Stimulated activated naive CD8-positive, alpha-beta T cell treated with anti-CD3 and anti-CD28 coated beads, Interleukin-15, Interleukin-2, amounts not matched to agents 100 ng/mL and 50 ng/mL, for 24 hours (primary cell): ENCODE results near the gene LONP2.
"Not testable (repeated sequence)": the region's sequence is repeated elsewhere in the genome, so short reads cannot be mapped to it uniquely, and the experiment has no call there.

Experiments
- H3K27ac Mint-ChIP-seq: one replicate; pipeline ENCODE4 v1.8.0; 2021; ENCODE audit warnings: mild to moderate bottlenecking, mixed read lengths
- H3K27me3 Mint-ChIP-seq: one replicate; pipeline ENCODE4 v1.8.0; 2021; ENCODE audit warnings: mixed read lengths
- H3K36me3 Mint-ChIP-seq: one replicate; pipeline ENCODE4 v1.8.0; 2021; ENCODE audit warnings: low read depth, mixed read lengths
- H3K4me1 Mint-ChIP-seq: one replicate; pipeline ENCODE4 v1.8.0; 2021; ENCODE audit warnings: low read depth, mixed read lengths
- H3K4me3 Mint-ChIP-seq: one replicate; pipeline ENCODE4 v1.8.0; 2021; ENCODE audit warnings: mild to moderate bottlenecking, mixed read lengths
- H3K9me3 Mint-ChIP-seq: one replicate; pipeline ENCODE4 v1.8.0; 2021; ENCODE audit warnings: mixed read lengths

Gene LONP2

DNA sequence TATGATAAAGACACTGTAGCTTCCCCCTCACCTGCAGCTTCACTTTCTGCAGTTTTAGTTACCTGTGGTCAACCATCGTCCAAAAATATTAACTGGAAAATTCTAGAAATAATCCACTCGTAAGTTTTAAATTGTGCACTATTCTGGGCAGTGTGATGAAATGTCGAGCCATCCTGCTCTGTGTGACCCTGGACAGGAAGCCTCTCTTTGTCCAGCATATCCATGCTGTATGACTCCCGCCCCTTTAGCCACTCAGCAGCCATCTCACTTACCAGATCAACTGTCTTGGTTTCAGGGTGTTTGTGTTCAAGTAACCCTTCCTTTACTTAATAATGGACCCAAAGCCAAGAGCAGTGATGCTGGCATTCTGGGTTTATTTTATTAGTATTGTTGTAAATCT, 85.0 kb downstream of the LONP2 start:
- H3K27me3 Mint-ChIP-seq = no peaks in the 10 kb centered on the region
- no peak overlapping the region for H3K27ac Mint-ChIP-seq

DNA sequence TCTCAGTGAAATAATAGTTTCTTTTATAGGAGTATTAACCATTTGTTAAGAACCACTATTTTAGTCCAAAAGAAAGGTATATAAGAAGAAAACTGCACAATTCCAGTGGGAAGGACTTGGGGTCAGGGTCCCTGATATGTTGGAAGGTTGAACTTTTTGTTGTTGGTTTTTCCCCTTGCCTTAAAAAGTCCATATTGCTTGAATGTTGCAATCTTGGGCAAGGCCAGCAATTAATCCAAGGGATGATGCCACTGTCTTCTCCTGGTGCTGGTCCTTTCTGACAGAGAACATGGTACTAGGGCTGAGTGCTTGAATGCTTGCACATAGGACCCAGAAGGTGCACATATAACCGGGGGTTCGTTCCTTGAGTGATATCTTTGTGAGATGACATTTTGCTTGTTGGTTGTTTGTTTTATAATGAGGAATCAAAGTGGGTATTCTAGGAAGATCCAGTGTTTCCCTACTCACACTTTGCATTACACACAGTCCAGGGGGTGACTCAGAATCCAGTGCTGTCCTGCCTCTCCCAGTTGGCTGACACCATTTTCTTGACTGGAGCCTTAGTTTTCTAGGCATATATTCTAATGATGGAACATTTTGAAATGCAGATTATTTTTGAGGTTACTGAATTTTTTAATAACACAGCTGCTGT, 86.2 kb downstream of the LONP2 start:
- H3K36me3 Mint-ChIP-seq = peaks cover 30% of the 10 kb centered on the region
- H3K27ac Mint-ChIP-seq = no peak overlapping the region
- no peaks in the 10 kb centered on the region for H3K9me3 Mint-ChIP-seq
- H3K4me3 Mint-ChIP-seq = no peak overlapping the region
- H3K27me3 Mint-ChIP-seq = no peaks in the 10 kb centered on the region
- peaks cover 9% of the 10 kb centered on the region for H3K4me1 Mint-ChIP-seq

More for the DNA sequence above, 85.0 kb downstream of the LONP2 start:
- Mint-ChIP-seq H3K4me3 (no peak overlapping the region), H3K9me3 (no peaks in the 10 kb centered on the region), H3K36me3 (peaks cover 30% of the 10 kb centered on the region), H3K4me1 (peaks cover 9% of the 10 kb centered on the region)

DNA sequence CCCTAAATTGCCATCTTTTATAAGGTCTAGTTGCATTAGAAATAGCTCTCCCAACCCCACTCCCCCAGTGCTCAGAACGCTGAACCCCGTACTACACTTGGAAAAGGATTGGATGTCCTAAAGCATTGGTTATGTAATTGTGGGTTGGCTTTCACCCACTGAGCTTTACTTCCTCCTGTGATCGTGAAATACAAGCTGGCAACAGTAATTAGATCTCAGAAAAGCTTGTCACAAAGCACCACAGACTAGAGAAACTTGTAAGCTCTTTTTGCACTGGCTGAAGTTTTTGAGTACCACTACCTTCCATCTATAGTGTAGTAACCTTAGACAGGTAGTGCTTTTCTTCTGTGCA, 86.7 kb downstream of the LONP2 start:
- Mint-ChIP-seq H3K4me1 (peaks cover 9% of the 10 kb centered on the region), H3K4me3 (no peak overlapping the region), H3K9me3 (no peaks in the 10 kb centered on the region), H3K27ac (no peak overlapping the region), H3K27me3 (no peaks in the 10 kb centered on the region), H3K36me3 (peaks cover 32% of the 10 kb centered on the region)

DNA sequence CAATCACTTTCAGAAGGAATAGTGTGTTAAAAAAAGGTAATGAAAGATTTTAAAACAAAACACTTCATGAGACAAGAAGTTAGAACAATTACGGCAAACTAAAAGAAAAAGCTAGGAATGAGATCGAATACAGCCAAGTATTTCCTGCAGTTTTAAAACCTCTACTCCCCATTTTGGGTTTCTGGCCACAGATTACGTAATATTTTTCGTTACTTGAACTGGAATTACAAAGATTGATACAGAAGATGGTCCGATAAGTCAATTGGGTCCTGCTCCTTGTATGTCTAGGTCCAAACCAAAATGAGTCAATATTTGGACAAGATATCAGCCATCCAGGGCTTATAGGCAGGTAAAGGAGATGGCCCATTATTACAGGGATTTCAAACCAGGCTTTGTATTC, 88.9 kb downstream of the LONP2 start:
- Mint-ChIP-seq H3K4me3 (no peak overlapping the region), H3K36me3 (peaks cover 40% of the 10 kb centered on the region), H3K27me3 (no peaks in the 10 kb centered on the region), H3K4me1 (peaks cover 6% of the 10 kb centered on the region), H3K27ac (no peak overlapping the region), H3K9me3 (no peaks in the 10 kb centered on the region)

DNA sequence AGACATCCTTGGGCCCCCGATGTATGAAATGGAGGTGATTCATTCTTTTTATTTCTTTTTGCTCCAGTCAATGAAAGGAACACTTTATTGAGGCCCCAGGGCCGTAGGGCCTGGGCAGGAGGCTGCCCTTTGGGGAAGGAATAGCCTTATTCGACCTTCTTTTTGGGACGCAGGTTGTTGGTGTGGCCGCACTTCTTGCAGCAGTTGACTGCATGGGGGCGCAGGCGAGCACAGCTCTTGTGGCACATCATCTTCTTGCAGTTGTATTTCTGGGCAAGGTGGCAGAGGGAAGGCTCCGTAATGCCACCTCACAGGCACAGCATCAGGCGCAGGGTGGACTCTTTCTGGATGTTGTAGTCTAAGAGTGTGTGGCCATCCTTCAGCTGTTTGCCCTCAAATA, 90.2 kb downstream of the LONP2 start:
- Mint-ChIP-seq H3K4me3 (no peak overlapping the region), H3K36me3 (peaks cover 41% of the 10 kb centered on the region), H3K27me3 (no peaks in the 10 kb centered on the region), H3K9me3 (no peaks in the 10 kb centered on the region), H3K27ac (no peak overlapping the region), H3K4me1 (peaks cover 7% of the 10 kb centered on the region)

DNA sequence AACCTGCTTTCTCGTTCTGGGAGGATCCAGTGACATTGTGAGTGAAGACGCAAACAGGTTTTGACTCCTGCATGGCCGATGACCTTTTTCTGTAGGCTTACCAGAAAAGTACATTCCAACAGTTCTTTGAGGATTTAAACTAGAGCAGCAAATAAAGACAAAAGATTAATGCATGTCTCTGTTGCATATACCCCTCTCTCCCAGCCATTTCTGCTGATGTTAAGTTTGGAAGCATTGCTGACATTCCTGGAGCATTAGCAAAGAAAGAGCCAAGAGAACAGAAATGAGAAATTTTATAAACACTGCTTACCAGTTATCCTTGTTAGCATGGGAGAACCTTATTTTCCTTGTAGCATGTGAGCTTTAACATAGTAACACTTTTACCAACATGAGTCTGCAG, 91.9 kb downstream of the LONP2 start:
- H3K27me3 Mint-ChIP-seq = no peaks in the 10 kb centered on the region
- peaks cover 48% of the 10 kb centered on the region for H3K36me3 Mint-ChIP-seq
- no peak overlapping the region for H3K27ac Mint-ChIP-seq
- H3K4me3 Mint-ChIP-seq = no peak overlapping the region
- peaks cover 13% of the 10 kb centered on the region for H3K4me1 Mint-ChIP-seq
- no peaks in the 10 kb centered on the region for H3K9me3 Mint-ChIP-seq

DNA sequence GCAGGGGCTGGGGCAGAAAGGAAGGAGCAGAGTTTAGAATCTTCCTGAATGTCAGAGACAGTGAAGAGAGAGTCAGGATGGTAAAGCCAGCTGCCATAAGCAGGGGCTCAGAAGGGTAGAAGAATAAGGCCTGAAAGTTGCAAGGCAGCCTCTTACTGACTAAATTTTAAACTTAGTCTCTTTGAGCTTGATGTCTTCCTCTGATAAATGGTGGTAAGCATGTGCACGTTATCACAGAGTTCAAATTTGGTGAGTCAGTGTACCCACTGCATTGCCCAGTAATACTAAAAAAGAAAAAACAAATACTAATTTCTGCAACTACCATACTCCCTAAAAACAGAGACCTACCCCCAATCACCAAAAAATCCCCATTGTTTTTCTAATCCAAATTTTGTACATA, 96.0 kb downstream of the LONP2 start:
- H3K27me3 Mint-ChIP-seq = no peaks in the 10 kb centered on the region
- H3K4me3 Mint-ChIP-seq = no peak overlapping the region
- H3K36me3 Mint-ChIP-seq = peaks cover 51% of the 10 kb centered on the region
- peaks cover 11% of the 10 kb centered on the region for H3K4me1 Mint-ChIP-seq
- H3K9me3 Mint-ChIP-seq = no peaks in the 10 kb centered on the region
- peak overlapping the region; percentile 8 for H3K27ac Mint-ChIP-seq

DNA sequence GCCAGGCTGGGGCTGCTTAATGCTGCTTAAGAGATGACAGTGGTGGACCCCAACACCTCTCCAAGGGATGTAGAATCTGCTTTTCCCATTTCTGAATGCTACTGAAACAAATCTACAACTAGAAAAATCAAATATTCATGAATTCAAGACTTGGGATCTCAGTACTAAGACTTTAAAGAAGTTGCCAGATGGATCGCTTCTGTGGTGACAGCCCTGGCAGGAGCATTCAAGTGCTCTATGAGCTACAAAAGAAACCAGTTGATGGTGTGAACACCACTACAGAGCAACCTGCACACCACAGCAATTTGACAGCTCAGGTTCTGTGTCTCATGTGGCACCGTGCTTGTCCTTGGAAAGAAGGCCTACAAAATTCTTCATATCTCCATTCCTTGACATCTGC, 98.5 kb downstream of the LONP2 start:
- peaks cover 17% of the 10 kb centered on the region for H3K4me1 Mint-ChIP-seq
- no peak overlapping the region for H3K4me3 Mint-ChIP-seq
- no peaks in the 10 kb centered on the region for H3K27me3 Mint-ChIP-seq
- H3K36me3 Mint-ChIP-seq = peaks cover 44% of the 10 kb centered on the region
- H3K27ac Mint-ChIP-seq = peak overlapping the region; percentile 53
- H3K9me3 Mint-ChIP-seq = no peaks in the 10 kb centered on the region

DNA sequence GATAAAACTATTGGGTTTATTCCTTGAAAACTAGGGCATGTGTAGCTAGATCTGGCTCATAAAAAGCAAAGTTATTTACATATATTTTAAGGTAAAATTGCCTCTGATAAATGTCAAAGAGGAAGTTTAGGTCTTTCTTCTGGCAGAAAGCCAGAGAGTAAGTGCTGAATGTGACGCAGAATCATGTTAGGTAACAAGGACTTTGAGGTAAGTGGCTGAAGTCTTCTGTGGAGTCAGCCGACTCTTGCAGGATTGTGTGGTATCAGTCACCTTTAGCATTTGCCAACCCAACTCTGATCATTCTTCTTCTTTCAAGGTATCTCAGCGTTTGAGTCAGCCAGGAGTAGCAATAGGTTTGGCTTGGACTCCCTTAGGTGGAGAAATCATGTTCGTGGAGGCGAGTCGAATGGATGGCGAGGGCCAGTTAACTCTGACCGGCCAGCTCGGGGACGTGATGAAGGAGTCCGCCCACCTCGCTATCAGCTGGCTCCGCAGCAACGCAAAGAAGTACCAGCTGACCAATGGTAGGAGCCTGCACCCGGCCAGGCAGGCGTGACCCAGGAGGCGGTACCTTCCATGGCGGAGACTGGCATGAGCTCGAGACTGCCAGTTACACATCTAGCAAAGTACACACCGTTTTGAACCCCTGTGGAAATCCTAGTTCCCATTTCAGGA, 103.2 kb downstream of the LONP2 start:
- Mint-ChIP-seq H3K27me3 (no peaks in the 10 kb centered on the region), H3K9me3 (no peaks in the 10 kb centered on the region), H3K4me3 (no peak overlapping the region), H3K27ac (no peak overlapping the region), H3K4me1 (peaks cover 14% of the 10 kb centered on the region), H3K36me3 (peaks cover 69% of the 10 kb centered on the region)

DNA sequence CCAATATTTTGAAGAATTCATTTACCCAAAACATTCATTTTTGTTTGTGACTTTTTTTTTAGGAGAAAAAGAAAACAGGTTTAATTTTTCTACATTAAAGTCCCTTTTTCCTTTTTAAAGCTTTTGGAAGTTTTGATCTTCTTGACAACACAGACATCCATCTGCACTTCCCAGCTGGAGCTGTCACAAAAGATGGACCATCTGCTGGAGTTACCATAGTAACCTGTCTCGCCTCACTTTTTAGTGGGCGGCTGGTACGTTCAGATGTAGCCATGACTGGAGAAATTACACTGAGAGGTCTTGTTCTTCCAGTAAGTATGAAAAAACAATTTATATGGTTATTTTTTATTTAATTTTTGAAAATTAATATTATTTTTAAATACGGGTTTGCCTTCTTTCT, 103.9 kb downstream of the LONP2 start:
- Mint-ChIP-seq H3K27ac (no peak overlapping the region), H3K27me3 (no peaks in the 10 kb centered on the region), H3K36me3 (peaks cover 69% of the 10 kb centered on the region), H3K9me3 (no peaks in the 10 kb centered on the region), H3K4me3 (no peak overlapping the region), H3K4me1 (peaks cover 14% of the 10 kb centered on the region)

DNA sequence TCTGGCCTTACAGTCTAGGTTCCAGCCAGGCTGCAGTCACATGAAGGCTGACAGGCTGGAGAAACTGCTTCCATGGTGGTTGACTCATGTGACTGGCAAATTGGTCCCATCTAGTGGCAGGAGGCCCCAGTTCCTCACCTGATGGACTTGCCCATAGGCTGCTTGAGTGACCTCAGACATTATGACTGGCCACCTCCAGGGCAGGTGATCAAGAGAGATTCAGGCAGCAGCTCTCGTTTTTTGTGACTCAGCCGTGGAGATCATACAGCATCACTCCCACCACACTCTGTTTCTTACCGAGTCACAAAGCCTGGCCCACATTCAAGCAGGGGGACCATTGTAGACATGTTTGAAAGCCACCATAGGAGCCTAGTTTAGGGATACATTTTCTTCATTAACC, 106.6 kb downstream of the LONP2 start:
- peaks cover 40% of the 10 kb centered on the region for H3K4me1 Mint-ChIP-seq
- peaks cover 72% of the 10 kb centered on the region for H3K36me3 Mint-ChIP-seq
- H3K9me3 Mint-ChIP-seq = no peaks in the 10 kb centered on the region
- H3K4me3 Mint-ChIP-seq = no peak overlapping the region
- no peaks in the 10 kb centered on the region for H3K27me3 Mint-ChIP-seq
- no peak overlapping the region for H3K27ac Mint-ChIP-seq

DNA sequence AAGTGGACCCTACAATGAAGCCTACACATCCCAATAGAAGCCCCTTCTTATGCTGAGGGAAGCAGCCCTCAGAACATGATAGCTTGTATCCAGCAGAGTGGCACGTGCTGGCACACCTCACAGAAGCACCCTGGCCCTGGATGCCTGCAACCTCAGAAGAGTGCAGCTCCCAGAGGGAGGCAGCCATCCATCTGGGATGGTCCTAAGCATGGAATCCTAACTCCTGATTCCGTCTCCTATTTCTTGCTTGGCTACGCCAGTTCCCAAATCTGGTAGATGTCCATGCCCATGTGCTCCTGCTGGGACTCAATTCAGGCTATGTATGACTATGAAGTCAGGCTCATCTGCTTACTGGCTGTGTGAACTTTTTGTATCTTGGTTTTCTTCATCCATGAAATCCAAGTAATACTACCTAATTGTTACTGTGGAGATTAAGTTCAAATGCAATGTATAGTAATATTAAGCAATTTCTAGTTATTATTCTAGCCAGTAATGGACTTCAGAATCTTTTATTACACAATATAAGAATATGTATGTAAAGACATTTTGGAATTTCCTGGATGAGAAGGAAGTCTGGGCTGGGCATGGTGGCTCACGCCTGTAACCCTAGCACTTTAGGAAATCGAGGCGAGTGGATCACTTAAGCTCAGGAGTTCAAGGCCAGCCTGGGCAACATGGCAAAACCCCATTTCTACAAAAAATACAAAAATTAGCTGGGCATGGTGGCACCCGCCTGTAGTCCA, 108.7 kb downstream of the LONP2 start:
- Mint-ChIP-seq H3K4me1 (peaks cover 41% of the 10 kb centered on the region), H3K27me3 (no peaks in the 10 kb centered on the region), H3K4me3 (no peak overlapping the region), H3K27ac (no peak overlapping the region), H3K36me3 (peaks cover 72% of the 10 kb centered on the region), H3K9me3 (no peaks in the 10 kb centered on the region)

DNA sequence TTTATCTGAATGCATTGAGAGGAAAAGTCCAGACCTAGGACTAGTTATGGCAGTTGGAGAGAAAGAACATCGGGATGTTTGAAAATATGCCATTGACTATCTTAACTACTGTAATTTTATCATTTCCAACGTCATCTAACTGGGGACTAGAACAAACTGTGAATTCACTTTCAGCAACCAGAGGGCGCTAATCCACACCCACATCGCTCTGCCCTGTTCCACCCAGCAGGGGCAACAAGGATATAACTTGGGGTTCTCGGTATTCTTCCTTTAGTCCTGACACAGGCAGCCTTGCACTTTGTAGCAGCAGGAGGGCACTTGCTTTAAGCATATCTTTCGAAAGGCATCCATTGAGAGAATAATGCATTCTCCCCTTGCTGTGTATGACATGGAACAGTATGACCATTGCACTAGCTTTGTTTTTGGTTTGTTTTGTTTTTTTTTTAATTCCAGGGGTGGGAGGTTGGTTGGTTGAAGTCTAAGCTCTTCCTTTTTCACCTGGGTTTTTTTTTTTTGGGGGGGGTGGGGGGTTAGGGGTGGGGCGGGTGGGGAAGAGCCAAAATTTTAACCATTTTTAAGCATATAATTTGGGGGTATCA, 109.6 kb downstream of the LONP2 start:
- H3K4me1 Mint-ChIP-seq = peaks cover 41% of the 10 kb centered on the region
- peak overlapping the region; percentile 17 for H3K4me3 Mint-ChIP-seq
- no peaks in the 10 kb centered on the region for H3K27me3 Mint-ChIP-seq
- peak overlapping the region; percentile 77 for H3K27ac Mint-ChIP-seq
- peaks cover 71% of the 10 kb centered on the region for H3K36me3 Mint-ChIP-seq
- no peaks in the 10 kb centered on the region for H3K9me3 Mint-ChIP-seq

DNA sequence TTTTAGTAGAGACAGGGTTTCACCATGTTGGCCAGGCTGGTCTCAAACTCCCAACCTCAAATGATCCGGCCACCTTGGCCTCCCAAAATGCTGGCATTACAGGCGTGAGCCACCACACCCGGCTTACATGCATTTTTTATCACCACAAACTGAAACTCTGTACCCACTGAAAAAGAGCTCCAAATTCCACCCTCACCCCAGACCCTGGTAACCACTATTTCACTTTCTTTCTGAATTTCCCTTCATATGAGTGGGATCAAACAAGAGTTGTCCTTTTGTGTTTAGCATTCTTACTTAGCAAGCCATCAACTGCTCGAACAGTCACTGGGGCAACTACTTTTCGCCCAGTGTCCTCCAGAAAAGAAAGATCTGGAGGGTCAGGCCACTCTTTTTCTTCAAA, 110.3 kb downstream of the LONP2 start:
- H3K27ac Mint-ChIP-seq = peak overlapping the region; percentile 81
- H3K4me3 Mint-ChIP-seq = not testable (repeated sequence)
- peaks cover 64% of the 10 kb centered on the region for H3K36me3 Mint-ChIP-seq

More for the DNA sequence above, 110.3 kb downstream of the LONP2 start:
- not testable (repeated sequence) for H3K27me3 Mint-ChIP-seq, H3K9me3 Mint-ChIP-seq
- H3K4me1 Mint-ChIP-seq = peaks cover 41% of the 10 kb centered on the region
